ENCODE data around the gene DYRK3. TPM values are rescaled to one million over a fixed set of nuclear protein-coding genes. Genes with fewer than 3 reads are reported as not detected.

Gene DYRK3
- total and polyA plus RNA-seq, 9 of the 15 experiments (the other 6 are each of a cell fraction or from before 2014, with no cell fraction given), result 4.5 to 33.7 (median 25.7) TPM

GRCh38 chr1:206634365-206635079 is 814 bp upstream of the DYRK3 start (continued):
- TF ChIP-seq GMEB1 (CRISPR knock-in tag; IDR thresholded peaks at IDR 0.05), result no peak
- TF ChIP-seq KLF13 (tag; IDR thresholded peaks at IDR 0.05; ENCODE audit: borderline replicate concordance, low read depth), result no peak
- TF ChIP-seq ZNF217 (CRISPR knock-in tag; IDR thresholded peaks at IDR 0.05), result no peak
- 0 out of 2 replicates have a peak, but pooled peaks have one; percentile 16 for TF ChIP-seq NFRKB (IDR thresholded peaks at IDR 0.05; ENCODE audit: low read depth)
- TF ChIP-seq NFATC3 (IDR thresholded peaks at IDR 0.05), result no peak
- 0 out of 2 replicates have a peak, but pooled peaks have one; percentile 10 for TF ChIP-seq NCOA1 (IDR thresholded peaks at IDR 0.05; ENCODE audit: low read depth)
- no peak for TF ChIP-seq RUNX1 (IDR thresholded peaks at IDR 0.05; ENCODE audit: low read depth)
- no peak for TF ChIP-seq ZNF280A (IDR thresholded peaks at IDR 0.05; ENCODE audit: low read depth, partially characterized antibody)
- TF ChIP-seq TARDBP (IDR thresholded peaks at IDR 0.05), result peak; percentile 83; the same call in 1 of the 2 replicates
- no peak for TF ChIP-seq ZNF740 (CRISPR knock-in tag; IDR thresholded peaks at IDR 0.05)
- TF ChIP-seq ZNF740 (tag; IDR thresholded peaks at IDR 0.05), result no peak
- TF ChIP-seq HOMEZ (CRISPR knock-in tag; IDR thresholded peaks at IDR 0.05), result no peak
- no peak for TF ChIP-seq NFYB (IDR thresholded peaks at IDR 0.05; ENCODE audit: extremely low read depth, insufficient read length)
- TF ChIP-seq HES1 (IDR thresholded peaks at IDR 0.05; ENCODE audit: low read depth), result no peak
- TF ChIP-seq PHF21A (IDR thresholded peaks at IDR 0.05; ENCODE audit: borderline replicate concordance, low read depth), result peak; percentile 98
- no peak for TF ChIP-seq KHSRP (IDR thresholded peaks at IDR 0.05)
- TF ChIP-seq PRDM10 (IDR thresholded peaks at IDR 0.05; ENCODE audit: partially characterized antibody), result peak; percentile 52
- TF ChIP-seq ZNF707 (CRISPR knock-in tag; conservative IDR thresholded peaks at IDR 0.05), result no peak
